HepG2 (cell line): ENCODE data around the gene ZWILCH. TPM values are rescaled to one million over a fixed set of nuclear protein-coding genes. Genes with fewer than 3 reads are reported as not detected.

Source experiments
- FOXA1 ChIP-seq, 2 experiments: fragments of 450-650 bp in 1 of 2; sonication (generic) in 1 of 2; formaldehyde crosslinking in 1 of 2; IDR thresholded peaks; 2 replicates each; pipeline versions ENCODE4 v1.4.0 to v1.6.1; 2016 to 2020; ENCODE audit warnings: missing genetic modification reagents in 1 of 2
- FOXK2 ChIP-seq: fragments of 450-650 bp; IDR thresholded peaks from 2 replicates; pipeline ENCODE4 v1.6.1; 2016
- GPBP1L1 ChIP-seq: sonication (generic); formaldehyde crosslinking; IDR thresholded peaks from 2 replicates; pipeline ENCODE4 v1.5.0; 2020; ENCODE audit warnings: mild to moderate bottlenecking, missing genetic modification reagents
- MAFG ChIP-seq: sonication (generic); formaldehyde crosslinking; IDR thresholded peaks from 2 replicates; pipeline ENCODE4 v1.5.1; 2020; ENCODE audit warnings: mild to moderate bottlenecking, missing genetic modification reagents
- MTA1 ChIP-seq: sonication (generic); formaldehyde crosslinking; IDR thresholded peaks from 2 replicates; pipeline ENCODE4 v1.4.0; 2020; ENCODE audit warnings: missing genetic modification reagents, mild to moderate bottlenecking, borderline replicate concordance
- PRMT3 ChIP-seq: sonication (generic); formaldehyde crosslinking; IDR thresholded peaks from 2 replicates; pipeline ENCODE4 v1.8.1; 2022; ENCODE audit warnings: low read depth, mild to moderate bottlenecking, moderate library complexity, missing genetic modification reagents, borderline replicate concordance
- RNF2 ChIP-seq: fragments of 450-650 bp; conservative IDR thresholded peaks from 2 replicates; pipeline ENCODE4 v1.6.1; 2016; ENCODE audit warnings: low read depth
- TRAFD1 ChIP-seq: sonication (generic); formaldehyde crosslinking; IDR thresholded peaks from 2 replicates; pipeline ENCODE4 v1.5.1; 2020; ENCODE audit warnings: missing genetic modification reagents, mild to moderate bottlenecking, borderline replicate concordance
- ZBTB39 ChIP-seq: sonication (generic); formaldehyde crosslinking; IDR thresholded peaks from 2 replicates; pipeline ENCODE4 v1.5.0; 2020; ENCODE audit warnings: missing genetic modification reagents
- ZBTB40 ChIP-seq, 2 experiments: fragments of 450-650 bp in 1 of 2; sonication (generic) in 1 of 2; formaldehyde crosslinking in 1 of 2; IDR thresholded peaks; 2 replicates each; pipeline versions ENCODE4 v1.6.1 to v1.8.0; 2016 to 2022; ENCODE audit warnings: antibody characterized with exemption in 1 of 2, mild to moderate bottlenecking in 1 of 2, missing genetic modification reagents in 1 of 2
- ZNF367 ChIP-seq: sonication (generic); formaldehyde crosslinking; IDR thresholded peaks from 2 replicates; pipeline ENCODE4 v1.4.0; 2020; ENCODE audit warnings: missing genetic modification reagents, borderline replicate concordance
- ZNF816 ChIP-seq: sonication (generic); formaldehyde crosslinking; IDR thresholded peaks from 2 replicates; pipeline ENCODE4 v1.8.0; 2022; ENCODE audit warnings: missing genetic modification reagents, mild to moderate bottlenecking, borderline replicate concordance
- polyA plus RNA-seq, 8 experiments: library from polyadenylated mRNA; depleted of rRNA in 3 of 8; stranded (reverse) in 7 of 8; unstranded in 1 of 8; fragments of >200 nt; fragmentation: Illumina TruSeq in 4 of 8; extraction: Trizol in 4 of 8; gene quantifications; 2 replicates each; pipeline versions ENCODE4 v1.2.1 to v1.2.3, GENCODE V29; 2011 to 2016; ENCODE audit warnings: low read depth in 4 of 8, missing spikeins in 1 of 8, mixed read lengths in 1 of 8; ENCODE audit not compliant: insufficient read depth in 1 of 8
- total RNA-seq, 5 experiments: library from RNA; depleted of rRNA; stranded (reverse); fragments of >200 nt; fragmentation: Illumina TruSeq; extraction: Trizol; gene quantifications; 2 replicates each; pipeline ENCODE4 v1.2.3, GENCODE V29; 2016; ENCODE audit warnings: low read depth in 1 of 5

Gene ZWILCH
- total and polyA plus RNA-seq, 2 of the 13 experiments (the other 11 are each of a cell fraction or from before 2014, with no cell fraction given): 9.5 to 27.8 TPM

DNA sequence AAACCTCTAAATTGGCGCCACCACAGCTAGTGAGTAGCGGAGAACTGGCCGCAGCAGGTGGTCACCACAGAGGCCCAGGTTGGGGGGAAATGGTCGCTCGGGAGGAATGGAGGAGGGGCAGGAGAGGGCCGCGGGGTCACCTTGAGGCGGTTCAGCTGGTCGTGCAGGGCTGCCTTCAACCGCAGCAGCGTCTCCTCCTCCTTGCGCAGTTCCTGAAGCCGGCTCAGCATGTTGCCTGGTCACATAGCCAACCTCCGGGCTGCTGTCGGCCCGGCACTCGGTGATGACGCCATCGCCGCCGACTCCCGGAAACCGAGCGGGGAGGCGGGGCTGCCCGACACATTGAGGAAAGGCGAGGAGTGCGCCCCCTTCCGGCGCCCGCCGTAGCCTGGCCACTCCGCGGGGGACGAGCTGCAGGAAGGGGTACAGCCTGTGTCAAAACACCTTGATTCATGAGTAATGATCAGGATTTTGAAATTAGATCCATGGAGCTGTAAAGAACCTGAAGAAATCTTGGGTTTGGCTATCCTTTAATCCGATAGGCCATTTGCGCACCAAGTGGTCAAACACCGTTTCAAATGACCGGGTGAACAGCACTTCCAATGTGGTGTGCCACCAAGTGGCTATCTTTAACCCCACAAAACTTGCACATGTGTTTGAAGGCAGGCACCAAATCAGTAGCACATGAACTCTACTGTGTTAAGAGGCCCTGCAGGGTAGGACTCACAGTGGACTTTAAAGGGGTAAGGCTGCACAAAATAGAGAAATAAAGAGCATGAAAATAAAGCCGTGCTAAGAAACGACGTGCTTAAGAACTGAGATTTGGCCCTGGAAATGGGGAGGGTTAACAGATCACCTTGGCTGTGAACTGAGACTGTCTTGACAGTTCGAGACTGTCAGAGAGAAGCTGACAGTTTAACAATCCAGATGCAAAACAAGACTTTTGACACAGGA, 7.3 kb upstream of the ZWILCH start, which contains the start of gene SNAPC5 (continued):
- TF ChIP-seq ZBTB40 (IDR thresholded peaks at IDR 0.05): no peak
- TF ChIP-seq ZBTB40 (CRISPR knock-in tag; IDR thresholded peaks at IDR 0.05): no peak; the same call in 1 of the 2 replicates
- TF ChIP-seq FOXA1 (IDR thresholded peaks at IDR 0.05): no peak
- no peak; the same call in 1 of the 2 replicates for TF ChIP-seq FOXA1 (CRISPR knock-in tag; IDR thresholded peaks at IDR 0.05)
- no peak for TF ChIP-seq ZBTB39 (CRISPR knock-in tag)
- peak; percentile 45; the same call in 1 of the 2 replicates for TF ChIP-seq FOXK2
- no peak for TF ChIP-seq GPBP1L1
- peak; percentile 84; the same call in 1 of the 2 replicates for TF ChIP-seq PRMT3 (CRISPR knock-in tag)
- TF ChIP-seq TRAFD1 (CRISPR knock-in tag): no peak
- TF ChIP-seq ZNF367 (CRISPR knock-in tag): no peak
- TF ChIP-seq MAFG (CRISPR knock-in tag): no peak
- peak; percentile 69; the same call in 1 of the 2 replicates for TF ChIP-seq ZNF816
- TF ChIP-seq MTA1 (CRISPR knock-in tag): no peak
- TF ChIP-seq RNF2: no peak
